GM19239 (cell line): ENCODE results near the gene TMEM269.

ENCODE experiments used
- DNase-seq: peaks from one replicate; pipeline ENCODE4 v3.0.0; 2011; ENCODE audit warnings: low spot score; ENCODE audit not compliant: insufficient read length
- FAIRE-seq: peaks from 2 replicates; lab custom pipeline; 2011; peaks lifted over from hg19 to GRCh38; lab: Jason Lieb, UNC

Gene TMEM269

GRCh38 chr1:42816585-42817439 is 32.0 kb downstream of the TMEM269 start, which contains the start of the genes ERMAP and SVBP:
TSS of gene ERMAP (plus strand) at chr1:42817122. CDS start at chr1:42830449, 13,327 bp downstream.
TSS of gene SVBP (minus strand) at chr1:42817397. CDS start at chr1:42816544, 853 bp downstream.
- peak; percentile 88 for FAIRE-seq
- DNase-seq = peak; percentile 72

GRCh38 chr1:42817440-42817767 is 32.6 kb downstream of the TMEM269 start:
- peak; percentile 92 for DNase-seq
- no peak for FAIRE-seq

- no peak for FAIRE-seq
- no peak for DNase-seq
Observed at GRCh38 chr1:42817976-42818375, 33.2 kb downstream of the TMEM269 start.

GRCh38 chr1:42820813-42821212 is 36.0 kb downstream of the TMEM269 start:
- no peak for DNase-seq
- no peak for FAIRE-seq

GRCh38 chr1:42821690-42822089 is 36.9 kb downstream of the TMEM269 start:
- FAIRE-seq (no peak), DNase-seq (no peak)

GRCh38 chr1:42822800-42823392 is 38.1 kb downstream of the TMEM269 start:
- no peak for DNase-seq
- FAIRE-seq = no peak

GRCh38 chr1:42824481-42825035 is 39.8 kb downstream of the TMEM269 start:
- DNase-seq (no peak), FAIRE-seq (no peak)

GRCh38 chr1:42825036-42825851 is 40.5 kb downstream of the TMEM269 start:
- DNase-seq = no peak
- FAIRE-seq = no peak

GRCh38 chr1:42830631-42831030 is 45.8 kb downstream of the TMEM269 start:
- FAIRE-seq = no peak
- DNase-seq = no peak

- DNase-seq (no peak), FAIRE-seq (no peak)
Observed at GRCh38 chr1:42831273-42831672, 46.5 kb downstream of the TMEM269 start.

- DNase-seq = no peak
- FAIRE-seq = no peak
Observed at GRCh38 chr1:42832641-42833240, 48.0 kb downstream of the TMEM269 start.

GRCh38 chr1:42833981-42834380 is 49.2 kb downstream of the TMEM269 start:
- no peak for FAIRE-seq
- no peak for DNase-seq

- no peak for DNase-seq
- FAIRE-seq = no peak
Observed at GRCh38 chr1:42834803-42835202, 50.0 kb downstream of the TMEM269 start.

GRCh38 chr1:42835422-42835821 is 50.6 kb downstream of the TMEM269 start:
- DNase-seq = no peak
- FAIRE-seq = no peak

- DNase-seq (no peak), FAIRE-seq (no peak)
Observed at GRCh38 chr1:42837709-42838108, 52.9 kb downstream of the TMEM269 start.

GRCh38 chr1:42838482-42839190 is 53.8 kb downstream of the TMEM269 start:
- FAIRE-seq (peak; percentile 72), DNase-seq (no peak)

- no peak for DNase-seq
Observed at GRCh38 chr1:42841010-42841409, 56.2 kb downstream of the TMEM269 start.

GRCh38 chr1:42841440-42842147 is 56.8 kb downstream of the TMEM269 start:
- DNase-seq (no peak), FAIRE-seq (no peak)

More at GRCh38 chr1:42841010-42841409, 56.2 kb downstream of the TMEM269 start:
- no peak for FAIRE-seq
